H1 (cell line): ENCODE data around the gene ARID5B.

Experiments
- CTCF ChIP-seq, 3 experiments: IDR thresholded peaks; 1 replicate in 2 of 3; 2 replicates in 1 of 3; pipeline versions ENCODE4 v1.5.1 to v1.6.1; 2011; ENCODE audit warnings: low read length in 3 of 3, mild to moderate bottlenecking in 3 of 3, inconsistent platforms in 2 of 3, low read depth in 1 of 3, moderate library complexity in 1 of 3; ENCODE audit not compliant: insufficient read depth in 1 of 3; ENCODE audit errors: control extremely low read depth in 1 of 3
- EP300 ChIP-seq, 2 experiments: IDR thresholded peaks; 1 replicate in 1 of 2; 2 replicates in 1 of 2; pipeline ENCODE4 v1.6.1; 2011 to 2012; ENCODE audit warnings: low read depth in 2 of 2, low read length in 2 of 2, mild to moderate bottlenecking in 2 of 2, borderline replicate concordance in 1 of 2, inconsistent platforms in 1 of 2, moderate library complexity in 1 of 2
- EZH2 ChIP-seq: fragments of 200-600 bp; sonication (generic); IDR thresholded peaks from 2 replicates; pipeline ENCODE4 v1.7.1; 2012; ENCODE audit warnings: low read depth, mild to moderate bottlenecking, moderate library complexity, low read length, inconsistent platforms; ENCODE audit not compliant: severe bottlenecking
- SIN3A ChIP-seq, 2 experiments: IDR thresholded peaks in 1 of 2; conservative IDR thresholded peaks in 1 of 2; 2 replicates each; pipeline ENCODE4 v1.6.1; 2011 to 2012; ENCODE audit warnings: low read length in 2 of 2, improper control_type of control experiment in 1 of 2, low read depth in 1 of 2, mild to moderate bottlenecking in 1 of 2

GRCh38 chr10:61965703-61966395, 64.3 kb downstream of the ARID5B start:
- TF ChIP-seq SIN3A (conservative IDR thresholded peaks at IDR 0.05 in 1 of 2, IDR thresholded peaks at IDR 0.05 in 1 of 2; ENCODE audit: low read depth in 1 of 2, low read length in 2 of 2) = no peak
- TF ChIP-seq EZH2 = no peak
- no peak for TF ChIP-seq CTCF (IDR thresholded peaks at IDR 0.05; ENCODE audit: control extremely low read depth in 1 of 3, insufficient read depth in 1 of 3, low read depth in 1 of 3, low read length in 3 of 3)
- no peak for TF ChIP-seq EP300 (IDR thresholded peaks at IDR 0.05; ENCODE audit: borderline replicate concordance in 1 of 2, low read depth in 2 of 2, low read length in 2 of 2)
